GM12864 (cell line): ENCODE results near the gene C12orf75.
A peak's percentile ranks its signal among the peaks of the same experiment; 100 is the strongest.

Source experiments
- DNase-seq: peaks from one replicate; pipeline ENCODE4 v3.0.0-alpha.2; 2011; ENCODE audit warnings: low read depth
- H3K4me3 ChIP-seq: 2 replicates; pipeline ENCODE4 v1.5.1; 2011; ENCODE audit warnings: mild to moderate bottlenecking, low read depth, low read length, control low read depth
- TF ChIP-seq, protein P1 (sequence below): IDR thresholded peaks from 2 replicates; pipeline ENCODE4 v1.5.1; 2011; ENCODE audit warnings: low read depth, mild to moderate bottlenecking, moderate library complexity, low read length, control low read depth, inconsistent platforms; ENCODE audit errors: missing control alignments

Gene C12orf75

DNA sequence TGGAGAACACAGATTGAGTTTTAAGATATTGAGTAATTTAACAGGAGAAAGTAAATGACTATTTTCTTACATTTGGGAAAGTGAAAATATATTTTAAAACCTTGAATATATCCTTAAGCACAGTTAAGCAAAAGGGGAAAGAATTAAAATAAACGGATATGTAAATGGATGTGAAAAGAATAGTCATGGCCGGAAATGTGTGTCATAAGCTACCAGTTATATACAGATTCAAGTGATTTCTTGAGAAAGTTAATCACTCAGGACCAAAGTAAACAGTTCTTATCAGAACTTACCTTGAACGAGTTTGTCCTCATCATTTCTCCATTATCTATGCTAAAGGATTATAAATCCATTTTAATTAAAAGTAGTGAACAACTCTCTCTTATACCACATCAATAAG is 33.4 kb downstream of the C12orf75 start:
- H3K4me3 ChIP-seq, result no peak overlapping the region
- TF ChIP-seq, protein P1, sequence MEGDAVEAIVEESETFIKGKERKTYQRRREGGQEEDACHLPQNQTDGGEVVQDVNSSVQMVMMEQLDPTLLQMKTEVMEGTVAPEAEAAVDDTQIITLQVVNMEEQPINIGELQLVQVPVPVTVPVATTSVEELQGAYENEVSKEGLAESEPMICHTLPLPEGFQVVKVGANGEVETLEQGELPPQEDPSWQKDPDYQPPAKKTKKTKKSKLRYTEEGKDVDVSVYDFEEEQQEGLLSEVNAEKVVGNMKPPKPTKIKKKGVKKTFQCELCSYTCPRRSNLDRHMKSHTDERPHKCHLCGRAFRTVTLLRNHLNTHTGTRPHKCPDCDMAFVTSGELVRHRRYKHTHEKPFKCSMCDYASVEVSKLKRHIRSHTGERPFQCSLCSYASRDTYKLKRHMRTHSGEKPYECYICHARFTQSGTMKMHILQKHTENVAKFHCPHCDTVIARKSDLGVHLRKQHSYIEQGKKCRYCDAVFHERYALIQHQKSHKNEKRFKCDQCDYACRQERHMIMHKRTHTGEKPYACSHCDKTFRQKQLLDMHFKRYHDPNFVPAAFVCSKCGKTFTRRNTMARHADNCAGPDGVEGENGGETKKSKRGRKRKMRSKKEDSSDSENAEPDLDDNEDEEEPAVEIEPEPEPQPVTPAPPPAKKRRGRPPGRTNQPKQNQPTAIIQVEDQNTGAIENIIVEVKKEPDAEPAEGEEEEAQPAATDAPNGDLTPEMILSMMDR, result no peak
- no peak for DNase-seq

DNA sequence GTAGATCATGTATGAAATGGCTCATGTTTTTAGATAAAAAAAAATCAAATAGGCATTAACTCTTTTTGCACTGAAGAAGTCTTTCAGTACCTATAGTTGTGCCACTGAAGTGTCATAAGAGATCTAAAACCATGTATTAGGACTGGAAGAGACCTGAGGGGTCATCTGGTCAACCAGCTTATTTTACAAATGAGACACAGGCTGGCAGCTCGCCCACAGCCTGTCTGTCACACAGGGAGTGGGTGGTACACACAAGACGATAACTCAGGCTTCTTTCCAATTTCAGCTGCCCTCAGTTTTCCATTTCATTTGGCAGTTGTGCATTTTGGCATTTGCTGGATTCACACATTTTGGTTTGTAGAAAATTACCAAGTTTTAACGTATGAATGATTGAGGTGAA is 34.7 kb downstream of the C12orf75 start:
- no peak overlapping the region for H3K4me3 ChIP-seq
- TF ChIP-seq, protein P1, result no peak
- no peak for DNase-seq

DNA sequence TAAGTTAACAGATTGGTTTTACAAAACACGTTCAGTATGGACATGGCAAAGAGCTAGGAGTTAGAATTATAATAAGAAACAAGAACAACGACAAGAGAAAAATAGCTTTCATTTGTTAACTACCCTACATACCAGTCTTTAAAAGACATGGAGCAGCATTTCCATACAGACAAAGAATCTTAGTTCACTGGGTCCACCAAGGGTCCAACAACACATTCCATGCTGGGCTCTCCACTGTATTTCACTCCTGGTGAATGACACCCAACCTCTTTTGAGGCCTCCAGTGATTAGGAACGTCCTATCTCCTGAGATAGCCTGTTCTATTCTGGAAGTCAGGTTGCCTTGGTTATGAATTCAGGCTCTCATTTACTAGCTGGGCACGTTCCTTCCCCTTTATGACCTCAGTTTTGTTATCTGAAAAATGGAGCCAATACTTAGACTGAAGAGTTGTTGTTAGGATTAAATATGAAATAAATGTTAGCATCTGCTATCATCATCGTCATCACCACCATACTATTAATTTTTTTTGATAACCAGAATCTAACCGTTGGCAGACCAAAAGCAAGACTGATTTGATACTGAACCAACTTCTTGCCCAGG is 37.7 kb downstream of the C12orf75 start:
- DNase-seq, result no peak
- no peak overlapping the region for H3K4me3 ChIP-seq
- TF ChIP-seq, protein P1, result no peak

DNA sequence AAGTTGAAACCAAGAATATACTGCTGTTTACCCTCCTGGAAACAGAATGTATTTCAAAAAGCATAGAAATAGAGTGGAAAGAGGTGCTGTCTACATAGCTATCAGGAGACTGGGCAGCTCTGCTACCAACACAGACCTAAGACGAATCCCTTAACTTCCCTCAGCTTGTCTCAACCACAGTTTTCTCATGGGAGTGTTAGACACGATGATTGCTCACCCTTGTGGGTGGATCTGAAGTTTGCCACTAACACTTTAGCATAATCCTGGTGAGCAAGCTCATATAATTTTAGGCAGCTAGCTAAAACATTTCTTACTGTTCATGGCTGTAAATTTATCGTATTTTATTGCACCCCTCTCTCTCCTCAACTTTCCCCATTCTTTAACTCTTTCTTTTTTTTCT is 38.5 kb downstream of the C12orf75 start:
- no peak for DNase-seq
- TF ChIP-seq, protein P1, result no peak

DNA sequence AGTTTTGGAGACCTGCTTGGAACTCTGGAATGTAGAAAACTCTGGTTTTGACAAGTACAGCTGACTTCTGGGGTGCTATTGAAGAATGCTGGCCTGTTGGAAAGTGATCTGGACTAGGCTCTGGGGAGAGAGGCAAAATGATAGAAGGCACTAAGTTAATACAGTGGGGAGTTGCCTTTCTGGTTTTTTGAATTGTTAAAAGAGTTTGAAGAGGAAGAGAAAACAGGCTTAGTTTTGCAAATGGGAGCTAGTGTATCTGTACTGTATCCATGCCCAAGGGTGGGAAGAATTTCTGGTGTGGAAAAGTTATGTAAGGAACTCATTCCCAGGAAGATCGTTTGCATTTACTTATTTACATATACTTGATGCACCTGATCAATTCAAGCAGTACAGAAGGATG is 43.8 kb downstream of the C12orf75 start:
- no peak for DNase-seq
- no peak overlapping the region for H3K4me3 ChIP-seq
- TF ChIP-seq, protein P1, result no peak

More for the DNA sequence above, 38.5 kb downstream of the C12orf75 start:
- no peak overlapping the region for H3K4me3 ChIP-seq

DNA sequence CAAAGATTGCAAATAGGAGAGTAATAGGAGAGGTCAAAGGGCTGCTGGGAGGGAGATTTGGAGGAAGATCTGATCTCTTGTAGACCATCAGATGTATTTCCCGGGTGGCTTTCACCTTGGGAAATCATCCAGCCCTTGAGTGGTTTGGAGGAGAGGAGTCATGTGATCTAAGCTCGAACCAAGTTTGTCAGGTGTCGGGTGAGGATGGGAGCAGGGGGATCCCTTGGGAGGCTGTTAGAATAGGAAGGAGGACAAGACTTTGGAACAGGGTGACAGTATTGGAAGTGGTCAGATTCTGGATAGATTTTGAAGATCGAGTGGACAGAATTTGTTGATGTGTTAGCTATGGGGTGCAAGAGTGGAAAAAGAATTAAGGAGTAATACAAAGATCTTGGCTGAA is 46.6 kb downstream of the C12orf75 start:
- TF ChIP-seq, protein P1, result no peak
- H3K4me3 ChIP-seq, result no peak overlapping the region
- DNase-seq, result no peak

DNA sequence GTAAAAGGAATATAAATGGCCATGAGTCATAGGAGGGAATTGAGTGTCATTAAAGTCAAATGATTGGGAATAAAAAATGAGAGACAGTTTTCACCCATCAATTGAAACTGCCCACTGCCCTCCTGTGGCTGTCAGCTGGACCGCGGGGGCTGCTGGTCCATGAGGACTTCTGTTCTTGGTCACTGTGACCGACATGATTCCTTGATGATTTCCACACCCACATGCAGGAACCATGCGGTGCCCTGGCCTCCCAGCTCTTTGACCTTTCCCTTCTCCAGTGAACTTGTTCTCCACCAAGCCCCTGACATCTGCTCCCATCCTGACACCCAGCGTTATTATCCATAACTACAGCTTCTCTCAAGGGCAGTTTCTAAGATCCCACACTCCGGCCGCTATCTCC is 48.4 kb downstream of the C12orf75 start:
- DNase-seq, result no peak
- TF ChIP-seq, protein P1, result peak; percentile 16
- H3K4me3 ChIP-seq, result no peak overlapping the region
